Activated CD8-positive, alpha-beta memory T cell treated with anti-CD3 and anti-CD28 coated beads for 4 hours (primary cell): ENCODE results near the gene ABCB9.
"Not testable (repeated sequence)": the region's sequence is repeated elsewhere in the genome, so short reads cannot be mapped to it uniquely, and the experiment has no call there.

Source experiments
- DNase-seq, 2 donors: peaks; one replicate each; pipeline ENCODE4 v3.0.0-alpha.2; 2020; ENCODE audit warnings: low read depth in 2 of 2

The ABCB9 gene

GRCh38 chr12:122965851-122966742, at the start of gene ABCB9:
TSS of gene ABCB9 (minus strand) at chr12:122966463. CDS start at chr12:122960235, 6,228 bp downstream.
- DNase-seq: peak; percentile 85 to 86

GRCh38 chr12:123014473-123014872, 48.2 kb upstream of the ABCB9 start:
- not testable (repeated sequence) for DNase-seq

- DNase-seq: no peak
Measured at GRCh38 chr12:123013185-123014095, 47.2 kb upstream of the ABCB9 start.

- DNase-seq: no peak
Measured at GRCh38 chr12:123011701-123012100, 45.4 kb upstream of the ABCB9 start.

GRCh38 chr12:123010681-123011080, 44.4 kb upstream of the ABCB9 start:
- DNase-seq: no peak

- no peak for DNase-seq
Measured at GRCh38 chr12:123010110-123010509, 43.8 kb upstream of the ABCB9 start.

GRCh38 chr12:123006977-123007376, 40.7 kb upstream of the ABCB9 start:
- no peak for DNase-seq

GRCh38 chr12:123005081-123005626, 38.9 kb upstream of the ABCB9 start:
- DNase-seq: no peak

GRCh38 chr12:123004287-123004686, 38.0 kb upstream of the ABCB9 start:
- DNase-seq: no peak

GRCh38 chr12:123003257-123003656, 37.0 kb upstream of the ABCB9 start:
- DNase-seq: no peak

- DNase-seq: no peak
Measured at GRCh38 chr12:123001464-123001863, 35.2 kb upstream of the ABCB9 start.

GRCh38 chr12:123000578-123000977, 34.3 kb upstream of the ABCB9 start:
- no peak for DNase-seq

- no peak for DNase-seq
Measured at GRCh38 chr12:122999986-123000420, 33.7 kb upstream of the ABCB9 start.

- no peak for DNase-seq
Measured at GRCh38 chr12:122999196-122999946, 33.1 kb upstream of the ABCB9 start.

GRCh38 chr12:122998316-122998715, 32.1 kb upstream of the ABCB9 start:
- no peak for DNase-seq

- DNase-seq: no peak
Measured at GRCh38 chr12:122997343-122998250, 31.3 kb upstream of the ABCB9 start.

GRCh38 chr12:122996621-122997342, 30.5 kb upstream of the ABCB9 start:
- DNase-seq: no peak

- no peak for DNase-seq
Measured at GRCh38 chr12:122996188-122996601, 29.9 kb upstream of the ABCB9 start.

- no peak for DNase-seq
Measured at GRCh38 chr12:122995503-122996187, 29.4 kb upstream of the ABCB9 start.
